ENCODE results near the gene TMEM62. TPM values are rescaled to one million over a fixed set of nuclear protein-coding genes. Genes with fewer than 3 reads are reported as not detected.
"Not testable (repeated sequence)": the region's sequence is repeated elsewhere in the genome, so short reads cannot be mapped to it uniquely, and the experiment has no call there.

The TMEM62 gene
- total RNA-seq, 1 donor from 2014 or later, result 25.2 TPM

- no peak for DNase-seq (ENCODE audit: low spot score)
Observed at GRCh38 chr15:43121863-43122262, 11.5 kb upstream of the TMEM62 start.

GRCh38 chr15:43125100-43125661 lies 8.2 kb upstream of the TMEM62 start:
- DNase-seq (ENCODE audit: low spot score), result no peak

- no peak for DNase-seq (ENCODE audit: low spot score)
Observed at GRCh38 chr15:43126356-43126755, 7.0 kb upstream of the TMEM62 start.

- no peak for DNase-seq (ENCODE audit: low spot score)
Observed at GRCh38 chr15:43127752-43128151, 5.6 kb upstream of the TMEM62 start.

GRCh38 chr15:43128174-43128979 lies 5.0 kb upstream of the TMEM62 start:
- not testable (repeated sequence) for DNase-seq (ENCODE audit: low spot score)

GRCh38 chr15:43128980-43129335 lies 4.4 kb upstream of the TMEM62 start:
- no peak for DNase-seq (ENCODE audit: low spot score)

- DNase-seq (ENCODE audit: low spot score), result no peak
Observed at GRCh38 chr15:43132830-43133429, 456 bp upstream of the TMEM62 start.

- DNase-seq (ENCODE audit: low spot score), result no peak
Observed at GRCh38 chr15:43134157-43134635, 810 bp downstream of the TMEM62 start.

GRCh38 chr15:43135351-43135750 lies 2.0 kb downstream of the TMEM62 start:
- no peak for DNase-seq (ENCODE audit: low spot score)

- no peak for DNase-seq (ENCODE audit: low spot score)
Observed at GRCh38 chr15:43143203-43143941, 10.0 kb downstream of the TMEM62 start.

GRCh38 chr15:43144512-43144911 lies 11.1 kb downstream of the TMEM62 start:
- DNase-seq (ENCODE audit: low spot score), result no peak

- no peak for DNase-seq (ENCODE audit: low spot score)
Observed at GRCh38 chr15:43146184-43146583, 12.8 kb downstream of the TMEM62 start.

- no peak for DNase-seq (ENCODE audit: low spot score)
Observed at GRCh38 chr15:43150191-43150929, 17.0 kb downstream of the TMEM62 start.

- DNase-seq (ENCODE audit: low spot score), result no peak
Observed at GRCh38 chr15:43151688-43152087, 18.3 kb downstream of the TMEM62 start.

GRCh38 chr15:43153269-43153668 lies 19.9 kb downstream of the TMEM62 start:
- no peak for DNase-seq (ENCODE audit: low spot score)

- DNase-seq (ENCODE audit: low spot score), result no peak
Observed at GRCh38 chr15:43165801-43166325, 32.5 kb downstream of the TMEM62 start.

- not testable (repeated sequence) for DNase-seq (ENCODE audit: low spot score)
Observed at GRCh38 chr15:43167261-43167660, 33.9 kb downstream of the TMEM62 start.

GRCh38 chr15:43168192-43169107 lies 35.1 kb downstream of the TMEM62 start:
- no peak for DNase-seq (ENCODE audit: low spot score)

- no peak for DNase-seq (ENCODE audit: low spot score)
Observed at GRCh38 chr15:43169888-43170287, 36.5 kb downstream of the TMEM62 start.

Data from mesenteric fat pad (tissue), 1 donor.